ENCODE measurements around the gene CDC73. TPM values are rescaled to one million over a fixed set of nuclear protein-coding genes. Genes with fewer than 3 reads are reported as not detected.

The CDC73 gene
- total RNA-seq, 1 experiment from 2014 or later: 85.8 TPM

GRCh38 chr1:193103759-193104501 lies 17.9 kb upstream of the CDC73 start:
- no peaks in the 10 kb centered on the region for H3K27me3 Mint-ChIP-seq (ENCODE audit: insufficient read depth, unreplicated experiment)
- DNase-seq (ENCODE audit: unreplicated experiment): peak; percentile 11
- TF ChIP-seq CTCF (IDR thresholded peaks at IDR 0.05; ENCODE audit: unreplicated experiment): no peak
- H3K4me3 Mint-ChIP-seq (ENCODE audit: unreplicated experiment): peak overlapping the region; percentile 91
- H3K9me3 Mint-ChIP-seq (ENCODE audit: unreplicated experiment): no peaks in the 10 kb centered on the region
- H3K27ac Mint-ChIP-seq (ENCODE audit: low read depth, unreplicated experiment): peak overlapping the region; percentile 89
- ChIA-PET POLR2A (interaction anchor here (0.6 to 14.1 kb wide), 21 partner anchors 10 to 574 kb away, joined by 3 to 302 read pairs (median 10); partner anchors contain the start of genes CDC73, RO60 and UCHL5), CTCF (interaction anchor here (0.7 to 9.2 kb wide), 11 partner anchors 9 to 1217 kb away, joined by 3 to 114 read pairs (median 4); partner anchors contain the start of genes CDC73 and UCHL5)
- intact Hi-C loops (cut with micrococcal nuclease): no loop called here
- H3K4me1 Mint-ChIP-seq (ENCODE audit: insufficient read depth, unreplicated experiment): peaks cover 18% of the 10 kb centered on the region
- BruUV-seq (replicated peaks): no TSS peak
- H3K36me3 Mint-ChIP-seq (ENCODE audit: insufficient read depth, unreplicated experiment): peaks cover 28% of the 10 kb centered on the region

GRCh38 chr1:193104502-193104906 lies 17.3 kb upstream of the CDC73 start:
- intact Hi-C loops (cut with micrococcal nuclease): no loop called here
- no peaks in the 10 kb centered on the region for H3K27me3 Mint-ChIP-seq (ENCODE audit: insufficient read depth, unreplicated experiment)
- H3K4me3 Mint-ChIP-seq (ENCODE audit: unreplicated experiment): peak overlapping the region; percentile 91
- peak; percentile 71 for DNase-seq (ENCODE audit: unreplicated experiment)
- ChIA-PET POLR2A (interaction anchor here (0.6 to 14.1 kb wide), 22 partner anchors 9 to 298 kb away, joined by 3 to 302 read pairs (median 9); partner anchors contain the start of genes CDC73, RO60 and UCHL5), CTCF (interaction anchor here (0.6 to 9.2 kb wide), 12 partner anchors 9 to 1217 kb away, joined by 3 to 114 read pairs (median 4); partner anchors contain the start of genes CDC73 and UCHL5)
- TF ChIP-seq CTCF (IDR thresholded peaks at IDR 0.05; ENCODE audit: unreplicated experiment): no peak
- peaks cover 18% of the 10 kb centered on the region for H3K4me1 Mint-ChIP-seq (ENCODE audit: insufficient read depth, unreplicated experiment)
- TSS peak; percentile 32 for BruUV-seq (replicated peaks)
- H3K36me3 Mint-ChIP-seq (ENCODE audit: insufficient read depth, unreplicated experiment): peaks cover 22% of the 10 kb centered on the region
- no peaks in the 10 kb centered on the region for H3K9me3 Mint-ChIP-seq (ENCODE audit: unreplicated experiment)
- peak overlapping the region; percentile 89 for H3K27ac Mint-ChIP-seq (ENCODE audit: low read depth, unreplicated experiment)

GRCh38 chr1:193104907-193105820 lies 16.7 kb upstream of the CDC73 start, which contains the start of gene GLRX2:
GLRX2 (minus strand) TSS chr1:193105414; CDS start chr1:193105382, 32 bp downstream.
- H3K4me3 Mint-ChIP-seq (ENCODE audit: unreplicated experiment): peak within 1 kb of the TSS; percentile 91
- no TSS peak for BruUV-seq (replicated peaks)
- H3K27ac Mint-ChIP-seq (ENCODE audit: low read depth, unreplicated experiment): peak within 1 kb of the TSS; percentile 89
- CTCF ChIA-PET: interaction anchor here (0.6 to 9.2 kb wide), 9 partner anchors 12 to 628 kb away, joined by 3 to 114 read pairs (median 4); partner anchors contain the start of genes CDC73 and UCHL5
- H3K27me3 Mint-ChIP-seq (ENCODE audit: insufficient read depth, unreplicated experiment): no peaks in the 10 kb centered on the region
- intact Hi-C loops (cut with micrococcal nuclease): loop anchor here (1.0 kb wide), 2 partner anchors 17 to 46 kb away; partner anchors contain the start of genes CDC73, RO60 and UCHL5
- POLR2A ChIA-PET: interaction anchor here (0.8 to 14.1 kb wide), 18 partner anchors 11 to 299 kb away, joined by 3 to 302 read pairs (median 12); partner anchors contain the start of genes CDC73, RO60 and UCHL5
- peaks cover 16% of the 10 kb centered on the region for H3K36me3 Mint-ChIP-seq (ENCODE audit: insufficient read depth, unreplicated experiment)
- H3K4me1 Mint-ChIP-seq (ENCODE audit: insufficient read depth, unreplicated experiment): peaks cover 20% of the 10 kb centered on the region
- H3K9me3 Mint-ChIP-seq (ENCODE audit: unreplicated experiment): no peaks in the 10 kb centered on the region
- TF ChIP-seq CTCF (IDR thresholded peaks at IDR 0.05; ENCODE audit: unreplicated experiment): no peak
- DNase-seq (ENCODE audit: unreplicated experiment): peak; percentile 90
